A549 (cell line): Measurements from ENCODE around the gene HAND1. TPM values are rescaled to one million over a fixed set of nuclear protein-coding genes. Genes with fewer than 3 reads are reported as not detected.

Experiments
- ATAC-seq, 2 experiments: fragments of 200-7000 bp in 1 of 2; fragments of >200 bp in 1 of 2; cut with Nextera tagmentation in 1 of 2; cut with Tn5 transposase in 1 of 2; 3 replicates each; pipeline versions ENCODE4 v1.8.0 to v1.9.1; 2018 to 2020; ENCODE audit warnings: mild to moderate bottlenecking in 1 of 2, moderate library complexity in 1 of 2
- CTCF ChIA-PET: fragments of 300-600 bp; sonication (Branson Sonifier 250); formaldehyde crosslinking; extraction: SDS; loops from one replicate; lab custom pipeline; 2021; ENCODE audit warnings: antibody characterized with exemption, inconsistent platforms; lab: Yijun Ruan, JAX
- POLR2A ChIA-PET: fragments of 350-600 bp; formaldehyde crosslinking; extraction: SDS; loops from one replicate; lab custom pipeline; 2021; ENCODE audit warnings: antibody characterized with exemption, inconsistent platforms; lab: Yijun Ruan, JAX
- DNase-seq, 2 experiments: peaks; one replicate each; pipeline versions ENCODE4 v3.0.0 to v3.0.0-alpha.2; 2011 to 2016; ENCODE audit warnings: low read depth in 1 of 2, low spot score in 1 of 2
- FAIRE-seq: peaks from 2 replicates; lab custom pipeline; 2011; peaks lifted over from hg19 to GRCh38; lab: Jason Lieb, UNC
- H3K27ac ChIP-seq, 2 experiments: fragments of >200 bp; sonication (Bioruptor Twin); formaldehyde crosslinking; 3 replicates each; pipeline ENCODE4 v1.5.1; 2016 to 2017
- H3K4me1 ChIP-seq: fragments of >200 bp; sonication (Bioruptor Twin); formaldehyde crosslinking; 3 replicates; pipeline ENCODE4 v1.6.1; 2016
- H3K4me2 ChIP-seq: fragments of >200 bp; sonication (Bioruptor Twin); formaldehyde crosslinking; 3 replicates; pipeline ENCODE4 v1.6.1; 2016
- H3K4me3 ChIP-seq: fragments of >200 bp; sonication (Bioruptor Twin); formaldehyde crosslinking; 3 replicates; pipeline ENCODE4 v1.5.1; 2016
- H3K9me3 ChIP-seq: fragments of >200 bp; sonication (Bioruptor Twin); formaldehyde crosslinking; 3 replicates; pipeline ENCODE4 v1.6.1; 2016
- CBX8 ChIP-seq: fragments of 200-600 bp; sonication (generic); IDR thresholded peaks from 2 replicates; pipeline ENCODE4 v1.6.1; 2016
- CHD2 ChIP-seq: fragments of 150-350 bp; IDR thresholded peaks from 2 replicates; pipeline ENCODE4 v1.6.1; 2014; ENCODE audit warnings: low read length; ENCODE audit not compliant: partially characterized antibody
- E2F6 ChIP-seq: IDR thresholded peaks from 2 replicates; pipeline ENCODE4 v1.6.1; 2012; ENCODE audit warnings: low read depth, borderline replicate concordance
- EHF ChIP-seq: fragments of 250-450 bp; sonication (Bioruptor Pico); IDR thresholded peaks from 2 replicates; pipeline ENCODE4 v1.5.0; 2020; ENCODE audit warnings: mild to moderate bottlenecking
- EP300 ChIP-seq, 2 experiments: fragments of >200 bp; sonication (Bioruptor Twin); formaldehyde crosslinking; IDR thresholded peaks; 2 replicates in 1 of 2; 3 replicates in 1 of 2; pipeline ENCODE4 v1.6.1; 2016 to 2017
- ESRRA ChIP-seq: fragments of 150-350 bp; IDR thresholded peaks from 2 replicates; pipeline ENCODE4 v1.6.1; 2014; ENCODE audit warnings: mild to moderate bottlenecking, low read length, borderline replicate concordance
- FOSL2 ChIP-seq, 2 experiments: fragments of 450-650 bp in 1 of 2; fragments of >200 bp in 1 of 2; sonication (Bioruptor Twin) in 1 of 2; formaldehyde crosslinking; IDR thresholded peaks; 2 replicates each; pipeline versions ENCODE4 v1.5.0 to v1.6.1; 2016 to 2020; ENCODE audit warnings: mild to moderate bottlenecking in 1 of 2, moderate library complexity in 1 of 2
- FOXS1 ChIP-seq: fragments of 250-450 bp; sonication (Bioruptor Pico); IDR thresholded peaks from 2 replicates; pipeline ENCODE4 v1.5.0; 2020; ENCODE audit warnings: mild to moderate bottlenecking, moderate library complexity
- HOXA7 ChIP-seq: fragments of 250-450 bp; sonication (Bioruptor Pico); IDR thresholded peaks from 2 replicates; pipeline ENCODE4 v1.5.0; 2020; ENCODE audit warnings: mild to moderate bottlenecking, moderate library complexity
- MAFK ChIP-seq: fragments of 450-650 bp; IDR thresholded peaks from 2 replicates; pipeline ENCODE4 v1.6.1; 2014; ENCODE audit not compliant: partially characterized antibody
- MAX ChIP-seq: IDR thresholded peaks from 2 replicates; pipeline ENCODE4 v1.6.1; 2012
- MAZ ChIP-seq: fragments of 150-350 bp; IDR thresholded peaks from 2 replicates; pipeline ENCODE4 v1.6.1; 2014; ENCODE audit warnings: antibody characterized with exemption, low read depth, low read length, borderline replicate concordance
- NFE2L2 ChIP-seq: fragments of 150-350 bp; conservative IDR thresholded peaks from 2 replicates; pipeline ENCODE4 v1.6.1; 2014; ENCODE audit warnings: low read length
- NR3C1 ChIP-seq: fragments of >200 bp; sonication (Bioruptor Twin); formaldehyde crosslinking; IDR thresholded peaks from 3 replicates; pipeline ENCODE4 v1.6.1; 2017
- RAD21 ChIP-seq, 2 experiments: fragments of >200 bp in 1 of 2; sonication (Bioruptor Twin) in 1 of 2; formaldehyde crosslinking in 1 of 2; IDR thresholded peaks in 1 of 2; conservative IDR thresholded peaks in 1 of 2; 2 replicates in 1 of 2; 3 replicates in 1 of 2; pipeline ENCODE4 v1.6.1; 2012 to 2018; ENCODE audit warnings: inconsistent platforms in 1 of 2
- RARB ChIP-seq: fragments of 250-450 bp; sonication (Bioruptor Pico); IDR thresholded peaks from 2 replicates; pipeline ENCODE4 v1.8.0; 2021; ENCODE audit warnings: mild to moderate bottlenecking, moderate library complexity
- RFX5 ChIP-seq: fragments of 450-650 bp; IDR thresholded peaks from 2 replicates; pipeline ENCODE4 v1.7.1; 2014; ENCODE audit warnings: antibody characterized with exemption, mild to moderate bottlenecking, moderate library complexity
- SMC3 ChIP-seq: fragments of >200 bp; sonication (Bioruptor Twin); formaldehyde crosslinking; IDR thresholded peaks from 3 replicates; pipeline ENCODE4 v1.6.1; 2018; ENCODE audit warnings: inconsistent platforms
- SREBF2 ChIP-seq: fragments of 450-650 bp; IDR thresholded peaks from 2 replicates; pipeline ENCODE4 v1.6.1; 2014; ENCODE audit warnings: mild to moderate bottlenecking, moderate library complexity
- TFCP2L1 ChIP-seq: fragments of 250-450 bp; sonication (Bioruptor Pico); IDR thresholded peaks from 2 replicates; pipeline ENCODE4 v1.5.0; 2021; ENCODE audit warnings: mild to moderate bottlenecking
- WGBS: methylation state at CpG from one replicate; pipeline ENCODE4 v1.1.6; 2017; ENCODE audit errors: missing lambda C conversion rate; 5-methylcytosine and 5-hydroxymethylcytosine counted together
- polyA plus RNA-seq, 4 experiments: library from polyadenylated mRNA; depleted of rRNA in 3 of 4; stranded (reverse); fragments of >200 nt; fragmentation: RNase III in 1 of 4; extraction: RNeasy Plus Mini Kit Qiagen cat#74134 plus additional on column Dnase treatment in 1 of 4; gene quantifications; 2 replicates in 3 of 4; 3 replicates in 1 of 4; pipeline ENCODE4 v1.2.3, GENCODE V29; 2011 to 2017
- TF ChIP-seq, protein P1 (sequence below): fragments of >200 bp; sonication (Bioruptor Twin); formaldehyde crosslinking; IDR thresholded peaks from 2 replicates; pipeline ENCODE4 v1.6.1; 2016
- TF ChIP-seq, protein P2 (sequence below): fragments of 200-600 bp; sonication (generic); IDR thresholded peaks from 2 replicates; pipeline ENCODE4 v1.6.1; 2016; ENCODE audit warnings: antibody characterized with exemption, mild to moderate bottlenecking, moderate library complexity
- TF ChIP-seq, protein P3 (sequence below): fragments of 450-650 bp; IDR thresholded peaks from 2 replicates; pipeline ENCODE4 v1.6.1; 2014; ENCODE audit warnings: antibody characterized with exemption

The HAND1 gene
- polyA plus RNA-seq, 2 of the 4 experiments (the other 2 are of a cell fraction) = 0.04 TPM; not detected in 1

GRCh38 chr5:154460172-154460571 is 17.9 kb downstream of the HAND1 start:
- CTCF ChIA-PET = interaction anchor here (1.2 to 19.7 kb wide), 4 partner anchors 9 to 391 kb away, joined by 3 to 304 read pairs (median 15); no protein-coding TSS in a partner anchor
- DNase-seq = no peak
- WGBS = 93% methylated on average over 4 of the region's 4 CpGs

DNA sequence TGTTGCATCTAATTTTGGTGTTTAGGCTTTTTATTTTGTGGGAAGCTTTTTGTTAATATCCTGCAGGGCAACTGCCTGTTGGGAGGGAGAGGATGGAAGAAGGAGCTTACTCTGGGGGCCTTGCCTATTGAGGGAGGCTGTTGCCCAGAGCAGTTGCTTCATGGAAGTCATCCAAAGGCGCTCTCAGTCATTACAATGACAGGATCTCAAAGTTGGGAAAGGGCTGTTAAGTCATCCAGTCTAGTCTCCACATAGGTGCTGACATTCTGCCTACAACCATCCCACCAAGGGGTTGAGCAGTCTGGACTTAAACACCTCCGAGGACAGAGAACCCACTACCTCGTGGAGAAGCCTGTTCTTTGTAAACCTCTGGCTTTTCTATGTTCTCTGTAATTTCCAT is 19.0 kb downstream of the HAND1 start:
- H3K27ac ChIP-seq = no peak overlapping the region
- WGBS = 69% methylated on average over 3 of the region's 3 CpGs
- CTCF ChIA-PET = interaction anchor here (1.0 to 19.7 kb wide), 4 partner anchors 10 to 181 kb away, joined by 3 to 304 read pairs (median 8); no protein-coding TSS in a partner anchor
- no peak for TF ChIP-seq NR3C1
- no peak for TF ChIP-seq MAFK
- no peak for TF ChIP-seq RAD21 (conservative IDR thresholded peaks at IDR 0.05 in 1 of 2, IDR thresholded peaks at IDR 0.05 in 1 of 2)
- FAIRE-seq (no peak), DNase-seq (no peak), ATAC-seq (no peak)
- POLR2A ChIA-PET = no interaction called here
- H3K9me3 ChIP-seq = no peaks in the 10 kb centered on the region
- H3K4me2 ChIP-seq = no peak overlapping the region
- no peaks in the 10 kb centered on the region for H3K4me1 ChIP-seq
- no peak overlapping the region for H3K4me3 ChIP-seq

More at GRCh38 chr5:154460172-154460571, 17.9 kb downstream of the HAND1 start:
- no peak overlapping the region for H3K27ac ChIP-seq
- H3K4me3 ChIP-seq = no peak overlapping the region
- no peaks in the 10 kb centered on the region for H3K9me3 ChIP-seq
- peaks cover 6% of the 10 kb centered on the region for H3K4me1 ChIP-seq
- no peak for TF ChIP-seq MAX
- no peak for TF ChIP-seq E2F6
- POLR2A ChIA-PET = no interaction called here
- FAIRE-seq (no peak), ATAC-seq (no peak)
- no peak overlapping the region for H3K4me2 ChIP-seq

GRCh38 chr5:154456540-154456939 is 21.5 kb downstream of the HAND1 start:
- TF ChIP-seq EHF (CRISPR knock-in tag) (no peak), SREBF2 (no peak), ESRRA (no peak), TFCP2L1 (CRISPR knock-in tag) (no peak), CHD2 (no peak), FOSL2 (IDR thresholded peaks at IDR 0.05) (no peak), FOSL2 (CRISPR knock-in tag; IDR thresholded peaks at IDR 0.05) (no peak), NFE2L2 (no peak), RARB (no peak), CBX8 (no peak), HOXA7 (CRISPR knock-in tag) (no peak), RFX5 (no peak), EP300 (IDR thresholded peaks at IDR 0.05) (no peak), SMC3 (no peak), FOXS1 (CRISPR knock-in tag) (no peak), MAZ (no peak)
- TF ChIP-seq, protein P1, sequence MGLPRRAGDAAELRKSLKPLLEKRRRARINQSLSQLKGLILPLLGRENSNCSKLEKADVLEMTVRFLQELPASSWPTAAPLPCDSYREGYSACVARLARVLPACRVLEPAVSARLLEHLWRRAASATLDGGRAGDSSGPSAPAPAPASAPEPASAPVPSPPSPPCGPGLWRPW = no peak
- TF ChIP-seq, protein P2, sequence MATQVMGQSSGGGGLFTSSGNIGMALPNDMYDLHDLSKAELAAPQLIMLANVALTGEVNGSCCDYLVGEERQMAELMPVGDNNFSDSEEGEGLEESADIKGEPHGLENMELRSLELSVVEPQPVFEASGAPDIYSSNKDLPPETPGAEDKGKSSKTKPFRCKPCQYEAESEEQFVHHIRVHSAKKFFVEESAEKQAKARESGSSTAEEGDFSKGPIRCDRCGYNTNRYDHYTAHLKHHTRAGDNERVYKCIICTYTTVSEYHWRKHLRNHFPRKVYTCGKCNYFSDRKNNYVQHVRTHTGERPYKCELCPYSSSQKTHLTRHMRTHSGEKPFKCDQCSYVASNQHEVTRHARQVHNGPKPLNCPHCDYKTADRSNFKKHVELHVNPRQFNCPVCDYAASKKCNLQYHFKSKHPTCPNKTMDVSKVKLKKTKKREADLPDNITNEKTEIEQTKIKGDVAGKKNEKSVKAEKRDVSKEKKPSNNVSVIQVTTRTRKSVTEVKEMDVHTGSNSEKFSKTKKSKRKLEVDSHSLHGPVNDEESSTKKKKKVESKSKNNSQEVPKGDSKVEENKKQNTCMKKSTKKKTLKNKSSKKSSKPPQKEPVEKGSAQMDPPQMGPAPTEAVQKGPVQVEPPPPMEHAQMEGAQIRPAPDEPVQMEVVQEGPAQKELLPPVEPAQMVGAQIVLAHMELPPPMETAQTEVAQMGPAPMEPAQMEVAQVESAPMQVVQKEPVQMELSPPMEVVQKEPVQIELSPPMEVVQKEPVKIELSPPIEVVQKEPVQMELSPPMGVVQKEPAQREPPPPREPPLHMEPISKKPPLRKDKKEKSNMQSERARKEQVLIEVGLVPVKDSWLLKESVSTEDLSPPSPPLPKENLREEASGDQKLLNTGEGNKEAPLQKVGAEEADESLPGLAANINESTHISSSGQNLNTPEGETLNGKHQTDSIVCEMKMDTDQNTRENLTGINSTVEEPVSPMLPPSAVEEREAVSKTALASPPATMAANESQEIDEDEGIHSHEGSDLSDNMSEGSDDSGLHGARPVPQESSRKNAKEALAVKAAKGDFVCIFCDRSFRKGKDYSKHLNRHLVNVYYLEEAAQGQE = no peak
- TF ChIP-seq, protein P3, sequence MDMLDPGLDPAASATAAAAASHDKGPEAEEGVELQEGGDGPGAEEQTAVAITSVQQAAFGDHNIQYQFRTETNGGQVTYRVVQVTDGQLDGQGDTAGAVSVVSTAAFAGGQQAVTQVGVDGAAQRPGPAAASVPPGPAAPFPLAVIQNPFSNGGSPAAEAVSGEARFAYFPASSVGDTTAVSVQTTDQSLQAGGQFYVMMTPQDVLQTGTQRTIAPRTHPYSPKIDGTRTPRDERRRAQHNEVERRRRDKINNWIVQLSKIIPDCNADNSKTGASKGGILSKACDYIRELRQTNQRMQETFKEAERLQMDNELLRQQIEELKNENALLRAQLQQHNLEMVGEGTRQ = no peak
- Histone ChIP-seq H3K9me3 (no peaks in the 10 kb centered on the region), H3K4me1 (no peaks in the 10 kb centered on the region), H3K27ac (no peak overlapping the region), H3K4me2 (no peak overlapping the region), H3K4me3 (no peak overlapping the region)
- DNase-seq (no peak), ATAC-seq (no peak), FAIRE-seq (no peak)
- ChIA-PET POLR2A (no interaction called here), CTCF (interaction anchor here (2.9 to 19.7 kb wide), 2 partner anchors 10 to 155 kb away, joined by 11 to 304 read pairs; no protein-coding TSS in a partner anchor)
- 89% methylated on average over 3 of the region's 3 CpGs for WGBS
